H9 (cell line): ENCODE data around the gene ACTN4. TPM values are rescaled to one million over a fixed set of nuclear protein-coding genes. Genes with fewer than 3 reads are reported as not detected.

Experiments used
- DNase-seq: peaks from one replicate; pipeline ENCODE4 v3.0.0-alpha.2; 2017
- H2AFZ ChIP-seq: one replicate; pipeline ENCODE4 v1.6.1; 2013; ENCODE audit warnings: mild to moderate bottlenecking, low read length, control low read depth, moderate library complexity
- H2AK5ac ChIP-seq: 2 replicates; pipeline ENCODE4 v1.6.1; 2013; ENCODE audit warnings: low read length, control low read depth, mixed read lengths; ENCODE audit not compliant: insufficient read length
- H2BK120ac ChIP-seq: one replicate; pipeline ENCODE4 v1.6.1; 2013; ENCODE audit warnings: low read depth, mild to moderate bottlenecking, low read length, control low read depth, inconsistent platforms; ENCODE audit not compliant: poor library complexity, severe bottlenecking
- H2BK12ac ChIP-seq: 2 replicates; pipeline ENCODE4 v1.6.1; 2013; ENCODE audit warnings: low read length, control low read depth, mixed read lengths, low read depth; ENCODE audit not compliant: insufficient read length
- H2BK15ac ChIP-seq: 2 replicates; pipeline ENCODE4 v1.6.1; 2013; ENCODE audit warnings: low read depth, low read length, control low read depth
- H2BK20ac ChIP-seq: one replicate; pipeline ENCODE4 v1.6.1; 2013; ENCODE audit warnings: low read depth, mild to moderate bottlenecking, low read length, control low read depth, inconsistent platforms; ENCODE audit not compliant: poor library complexity, severe bottlenecking
- H2BK5ac ChIP-seq: 2 replicates; pipeline ENCODE4 v1.6.1; 2013; ENCODE audit warnings: low read length, control low read depth, mixed read lengths; ENCODE audit not compliant: insufficient read length
- H3K14ac ChIP-seq: 2 replicates; pipeline ENCODE4 v1.6.1; 2013; ENCODE audit warnings: low read length, control low read depth; ENCODE audit not compliant: insufficient read depth
- H3K18ac ChIP-seq: 2 replicates; pipeline ENCODE4 v1.6.1; 2013; ENCODE audit warnings: low read depth, mild to moderate bottlenecking, mixed read lengths, low read length, control low read depth; ENCODE audit not compliant: insufficient read length
- H3K23ac ChIP-seq: 2 replicates; pipeline ENCODE4 v1.6.1; 2013; ENCODE audit warnings: low read length, control low read depth, mixed read lengths, low read depth; ENCODE audit not compliant: insufficient read length
- H3K23me2 ChIP-seq: 2 replicates; pipeline ENCODE4 v1.6.1; 2013; ENCODE audit warnings: low read depth, mild to moderate bottlenecking, mixed read lengths, low read length, control low read depth; ENCODE audit not compliant: insufficient read length, poor library complexity, severe bottlenecking
- H3K27ac ChIP-seq: 2 replicates; pipeline ENCODE4 v1.5.1; 2013; ENCODE audit warnings: low read length, control low read depth, mixed read lengths, low read depth; ENCODE audit not compliant: insufficient read length
- H3K27me3 ChIP-seq: 2 replicates; pipeline ENCODE4 v1.6.1; 2013; ENCODE audit warnings: low read length, control low read depth, inconsistent platforms; ENCODE audit not compliant: insufficient read depth
- H3K4ac ChIP-seq: 2 replicates; pipeline ENCODE4 v1.6.1; 2013; ENCODE audit warnings: low read depth, mild to moderate bottlenecking, control low read depth, inconsistent platforms, low read length, moderate library complexity
- H3K4me1 ChIP-seq: 2 replicates; pipeline ENCODE4 v1.6.1; 2013; ENCODE audit warnings: low read length, control low read depth, inconsistent platforms; ENCODE audit not compliant: insufficient read depth
- H3K4me2 ChIP-seq: 2 replicates; pipeline ENCODE4 v1.6.1; 2013; ENCODE audit warnings: low read length, control low read depth, mixed read lengths; ENCODE audit not compliant: insufficient read length, insufficient read depth
- H3K56ac ChIP-seq: 2 replicates; pipeline ENCODE4 v1.6.1; 2013; ENCODE audit warnings: low read depth, mild to moderate bottlenecking, mixed read lengths, low read length, control low read depth; ENCODE audit not compliant: insufficient read length
- H3K79me1 ChIP-seq: 2 replicates; pipeline ENCODE4 v1.6.1; 2013; ENCODE audit warnings: low read depth, mild to moderate bottlenecking, moderate library complexity, low read length, control low read depth, inconsistent platforms; ENCODE audit not compliant: insufficient read depth, poor library complexity, severe bottlenecking
- H3K79me2 ChIP-seq: 2 replicates; pipeline ENCODE4 v1.6.1; 2013; ENCODE audit warnings: low read length, control low read depth, inconsistent platforms; ENCODE audit not compliant: insufficient read depth
- H3K9ac ChIP-seq: 2 replicates; pipeline ENCODE4 v1.6.1; 2013; ENCODE audit warnings: low read length, control low read depth, mixed read lengths; ENCODE audit not compliant: insufficient read length; ENCODE audit errors: extremely low read depth
- H3K9me3 ChIP-seq: one replicate; pipeline ENCODE4 v1.6.1; 2013; ENCODE audit warnings: low read depth, low read length, inconsistent platforms; ENCODE audit not compliant: control insufficient read depth
- H3T11ph ChIP-seq: one replicate; pipeline ENCODE4 v1.6.1; 2013; ENCODE audit warnings: mild to moderate bottlenecking, low read length, control low read depth, inconsistent platforms
- H4K20me1 ChIP-seq: one replicate; pipeline ENCODE4 v1.6.1; 2013; ENCODE audit not compliant: control insufficient read depth, insufficient read length, insufficient read depth
- H4K5ac ChIP-seq: 2 replicates; pipeline ENCODE4 v1.6.1; 2013; ENCODE audit warnings: low read depth, mild to moderate bottlenecking, mixed read lengths, low read length, control low read depth; ENCODE audit not compliant: insufficient read length
- H4K8ac ChIP-seq: replicated peaks from 2 replicates; pipeline ENCODE4 v1.6.1; 2013; ENCODE audit warnings: low read length, control low read depth, mixed read lengths, low read depth; ENCODE audit not compliant: insufficient read length
- H4K91ac ChIP-seq: 2 replicates; pipeline ENCODE4 v1.6.1; 2013; ENCODE audit warnings: low read depth, mild to moderate bottlenecking, moderate library complexity, mixed read lengths, low read length, control low read depth; ENCODE audit not compliant: insufficient read length
- H3K27ac Mint-ChIP-seq, 3 experiments: 2 replicates in 2 of 3; 3 replicates in 1 of 3; pipeline ENCODE4 v1.8.0; 2020 to 2021; ENCODE audit warnings: mixed read lengths in 3 of 3, mild to moderate bottlenecking in 1 of 3, moderate library complexity in 1 of 3
- H3K27me3 Mint-ChIP-seq: 2 replicates; pipeline ENCODE4 v1.8.0; 2021; ENCODE audit warnings: low read depth, mild to moderate bottlenecking, moderate library complexity, mixed read lengths
- H3K36me3 Mint-ChIP-seq, 3 experiments: 2 replicates in 2 of 3; 3 replicates in 1 of 3; pipeline ENCODE4 v1.8.0; 2020 to 2021; ENCODE audit warnings: low read depth in 3 of 3, mixed read lengths in 3 of 3; ENCODE audit not compliant: insufficient read depth in 1 of 3
- H3K4me1 Mint-ChIP-seq, 2 experiments: 2 replicates each; pipeline ENCODE4 v1.8.0; 2020; ENCODE audit warnings: mixed read lengths in 2 of 2
- H3K4me3 Mint-ChIP-seq, 2 experiments: 2 replicates in 1 of 2; 3 replicates in 1 of 2; pipeline ENCODE4 v1.8.0; 2020 to 2021; ENCODE audit warnings: mild to moderate bottlenecking in 2 of 2, mixed read lengths in 2 of 2, moderate library complexity in 1 of 2
- H3K9me3 Mint-ChIP-seq, 2 experiments: 2 replicates in 1 of 2; 3 replicates in 1 of 2; pipeline ENCODE4 v1.8.0; 2020; ENCODE audit warnings: mild to moderate bottlenecking in 2 of 2, mixed read lengths in 2 of 2, moderate library complexity in 1 of 2
- WGBS: extraction: QIAGEN DNeasy Blood & Tissue Kit; methylation state at CpG from one replicate; pipeline ENCODE4 v1.1.7; 2013; ENCODE audit warnings: missing lambda C conversion rate, low lambda C conversion rate, mixed read lengths; ENCODE audit not compliant: insufficient read length; ENCODE audit errors: extremely low coverage; 5-methylcytosine and 5-hydroxymethylcytosine counted together
- total RNA-seq: library from RNA; stranded (reverse); gene quantifications from 2 replicates; pipeline ENCODE4 v1.2.1, GENCODE V29; 2021
- TF ChIP-seq, protein P1 (sequence below): fragments of 200-600 bp; sonication (generic); conservative IDR thresholded peaks from 3 replicates; pipeline ENCODE4 v1.8.0; 2021; ENCODE audit warnings: antibody characterized with exemption, mild to moderate bottlenecking

Gene ACTN4
- total RNA-seq, 1 experiment from 2014 or later: 369 TPM

DNA sequence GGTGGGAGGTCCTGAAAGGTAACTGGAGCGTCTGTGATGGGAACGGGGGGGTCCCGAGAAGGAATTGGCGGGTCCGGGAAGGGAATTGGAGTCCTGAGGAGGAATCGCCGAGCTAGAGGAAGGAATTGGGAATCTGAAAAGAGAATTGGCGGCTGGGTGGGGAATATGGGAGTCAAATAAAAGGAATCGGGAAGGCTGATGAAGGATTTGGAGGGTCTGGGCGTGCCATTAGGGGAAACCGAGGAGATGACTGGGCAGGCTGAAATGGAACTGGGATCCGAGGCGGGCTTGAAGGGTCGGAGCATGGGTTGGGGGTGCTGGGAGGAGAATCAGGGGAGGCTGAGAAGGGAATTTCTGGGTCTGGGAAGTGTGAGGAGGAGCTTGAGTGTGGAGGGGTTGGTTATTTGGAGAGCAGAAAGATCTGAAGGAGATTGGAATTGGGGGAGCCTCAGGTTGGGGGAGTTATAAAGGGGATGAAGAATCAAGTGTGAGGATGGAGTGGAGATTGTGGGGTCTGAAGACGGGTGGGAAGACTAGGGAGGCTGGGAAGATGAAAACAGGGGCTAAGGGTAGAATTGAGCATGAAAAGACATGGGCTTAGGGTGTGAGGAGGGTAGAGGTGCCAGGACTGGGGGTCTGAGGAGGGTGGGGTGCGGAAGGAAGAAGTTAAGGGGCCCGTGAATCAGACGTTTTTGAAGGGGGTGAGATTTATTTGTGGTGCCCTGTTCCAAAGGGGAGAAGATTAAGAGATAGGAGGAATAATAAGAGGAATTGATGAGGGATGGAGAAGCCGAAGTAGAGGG is 718 bp downstream of the ACTN4 start:
- TF ChIP-seq, protein P1, sequence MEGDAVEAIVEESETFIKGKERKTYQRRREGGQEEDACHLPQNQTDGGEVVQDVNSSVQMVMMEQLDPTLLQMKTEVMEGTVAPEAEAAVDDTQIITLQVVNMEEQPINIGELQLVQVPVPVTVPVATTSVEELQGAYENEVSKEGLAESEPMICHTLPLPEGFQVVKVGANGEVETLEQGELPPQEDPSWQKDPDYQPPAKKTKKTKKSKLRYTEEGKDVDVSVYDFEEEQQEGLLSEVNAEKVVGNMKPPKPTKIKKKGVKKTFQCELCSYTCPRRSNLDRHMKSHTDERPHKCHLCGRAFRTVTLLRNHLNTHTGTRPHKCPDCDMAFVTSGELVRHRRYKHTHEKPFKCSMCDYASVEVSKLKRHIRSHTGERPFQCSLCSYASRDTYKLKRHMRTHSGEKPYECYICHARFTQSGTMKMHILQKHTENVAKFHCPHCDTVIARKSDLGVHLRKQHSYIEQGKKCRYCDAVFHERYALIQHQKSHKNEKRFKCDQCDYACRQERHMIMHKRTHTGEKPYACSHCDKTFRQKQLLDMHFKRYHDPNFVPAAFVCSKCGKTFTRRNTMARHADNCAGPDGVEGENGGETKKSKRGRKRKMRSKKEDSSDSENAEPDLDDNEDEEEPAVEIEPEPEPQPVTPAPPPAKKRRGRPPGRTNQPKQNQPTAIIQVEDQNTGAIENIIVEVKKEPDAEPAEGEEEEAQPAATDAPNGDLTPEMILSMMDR: no peak
- H2BK120ac ChIP-seq: no peak overlapping the region
- H2BK20ac ChIP-seq: no peak overlapping the region
- no peaks in the 10 kb centered on the region for H3K9me3 ChIP-seq
- H3K4me1 ChIP-seq: peaks cover 10% of the 10 kb centered on the region; the same call in 1 of the 2 replicates
- H4K8ac ChIP-seq: no peak overlapping the region
- H4K91ac ChIP-seq: no peak overlapping the region
- no peak overlapping the region for H2BK5ac ChIP-seq
- no peaks in the 10 kb centered on the region for H3K27me3 ChIP-seq
- H3K18ac ChIP-seq: peak overlapping the region; percentile 46
- peak overlapping the region; percentile 89; the same call in 1 of the 2 replicates for H3K14ac ChIP-seq
- no peak overlapping the region for H3K23ac ChIP-seq
- WGBS: 100% methylated on average over 1 of the region's 19 CpGs
- no peak overlapping the region for H3K4ac ChIP-seq
- no peak for DNase-seq
- no peak overlapping the region for H3K56ac ChIP-seq
- H3K4me2 ChIP-seq: peak overlapping the region; percentile 93
- peak overlapping the region; percentile 41 to 93 (median 46) for H3K27ac Mint-ChIP-seq
- H2AK5ac ChIP-seq: no peak overlapping the region
- no peak overlapping the region for H2BK15ac ChIP-seq
- H3K79me2 ChIP-seq: peaks cover 48% of the 10 kb centered on the region
- H3K27ac ChIP-seq: no peak overlapping the region
- peaks cover 18% of the 10 kb centered on the region for H3K23me2 ChIP-seq
- peaks cover 50 to 58% of the 10 kb centered on the region in 2 experiments for H3K4me1 Mint-ChIP-seq
- H2BK12ac ChIP-seq: no peak overlapping the region
- H3T11ph ChIP-seq: no peak overlapping the region
- no peaks in the 10 kb centered on the region for H4K20me1 ChIP-seq
- no peak overlapping the region for H2AFZ ChIP-seq
- no peak overlapping the region for H4K5ac ChIP-seq
- peak overlapping the region; percentile 83 for H3K9ac ChIP-seq
- no peaks in the 10 kb centered on the region; the same call in 1 of the 2 replicates for H3K27me3 Mint-ChIP-seq
- no peaks in the 10 kb centered on the region; a peak in 1 of 5 replicates for H3K9me3 Mint-ChIP-seq
- H3K36me3 Mint-ChIP-seq: peaks cover 0 to 4% (median 4%) of the 10 kb centered on the region in 3 experiments; a peak in 2 of 7 replicates
- H3K79me1 ChIP-seq: peaks cover 3% of the 10 kb centered on the region
- peak overlapping the region; percentile 95 to 100 for H3K4me3 Mint-ChIP-seq
